ENCODE measurements around the gene RABL6.
A peak's percentile ranks its signal among the peaks of the same experiment; 100 is the strongest.
"Not testable (repeated sequence)": the region's sequence is repeated elsewhere in the genome, so short reads cannot be mapped to it uniquely, and the experiment has no call there.

The RABL6 gene

DNA sequence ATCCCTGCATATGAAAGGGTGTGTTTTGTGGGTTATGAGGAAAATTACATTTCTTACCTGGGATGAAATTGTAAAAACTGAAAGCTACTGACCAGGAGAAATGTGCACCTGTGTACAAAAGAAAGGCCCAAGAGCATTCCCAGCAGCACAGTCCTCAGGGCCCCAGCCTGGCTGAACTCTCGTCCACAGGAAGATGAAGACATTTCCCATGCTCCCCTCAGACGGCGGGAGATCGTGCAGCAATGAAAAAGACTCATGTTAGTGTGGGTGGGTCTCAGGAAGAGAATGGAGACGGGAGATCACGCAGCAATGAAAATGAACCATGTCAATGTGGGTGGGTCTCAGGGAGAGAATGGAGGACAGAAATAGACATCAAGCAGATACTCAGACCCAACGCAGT, 30.8 kb upstream of the RABL6 start:
- no peak for DNase-seq

DNA sequence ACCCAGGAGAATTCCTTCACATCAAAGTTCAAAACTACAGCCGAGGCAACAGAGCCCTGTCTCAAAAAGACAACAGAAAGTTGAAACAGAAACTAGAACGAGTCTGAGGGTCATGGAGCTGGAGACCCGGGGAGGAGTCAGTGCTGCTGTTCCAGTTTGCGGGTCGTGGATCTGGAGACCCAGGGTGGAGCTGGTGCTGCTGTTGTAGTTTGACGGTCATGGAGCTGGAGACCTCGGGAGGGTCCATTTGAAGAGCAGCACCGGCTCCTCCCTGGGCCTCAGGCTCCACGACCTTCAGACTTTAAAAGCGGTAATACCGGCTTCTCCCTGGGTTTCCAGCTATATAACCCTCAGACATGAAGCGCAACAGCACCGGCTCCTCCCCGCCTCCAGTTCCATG, 30.4 kb upstream of the RABL6 start:
- DNase-seq: no peak

DNA sequence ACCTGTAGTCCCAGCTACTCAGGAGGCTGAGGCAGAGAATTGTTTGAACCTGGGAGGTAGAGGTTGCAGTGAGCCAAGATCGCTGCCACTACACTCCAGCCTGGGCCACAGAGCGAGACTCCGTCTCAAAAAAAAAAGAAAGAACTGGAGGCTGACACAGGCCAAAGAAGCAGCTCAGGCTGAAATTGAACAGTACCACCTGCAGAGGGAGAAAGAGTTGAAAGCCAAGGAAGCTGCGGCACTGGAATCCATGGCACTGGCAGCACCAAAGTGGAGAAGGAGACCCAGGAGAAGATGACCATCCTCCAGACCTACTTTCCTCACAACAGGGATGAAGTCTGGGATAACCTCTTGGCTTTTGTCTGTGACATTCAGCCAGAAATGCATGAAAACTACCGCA, 27.9 kb upstream of the RABL6 start:
- DNase-seq: no peak

DNA sequence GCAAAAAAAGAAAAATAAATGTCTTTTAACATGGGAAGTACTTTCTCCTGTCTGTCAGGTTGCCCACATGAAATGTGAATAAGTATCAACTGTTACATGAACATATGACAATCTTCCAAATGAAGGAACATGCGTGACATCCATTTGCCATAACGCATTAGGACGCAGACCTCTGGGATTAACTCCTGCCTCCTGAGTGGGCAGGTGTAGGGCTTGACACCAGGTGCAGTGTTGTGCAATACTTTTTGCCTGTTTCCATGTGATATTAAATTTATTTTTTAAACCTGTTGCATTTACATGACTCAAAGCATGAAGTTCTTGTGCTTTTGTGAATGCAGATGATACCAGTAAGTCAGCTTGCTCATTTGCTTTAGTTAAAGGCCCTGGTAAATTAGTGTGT, 25.3 kb upstream of the RABL6 start:
- DNase-seq: no peak

DNA sequence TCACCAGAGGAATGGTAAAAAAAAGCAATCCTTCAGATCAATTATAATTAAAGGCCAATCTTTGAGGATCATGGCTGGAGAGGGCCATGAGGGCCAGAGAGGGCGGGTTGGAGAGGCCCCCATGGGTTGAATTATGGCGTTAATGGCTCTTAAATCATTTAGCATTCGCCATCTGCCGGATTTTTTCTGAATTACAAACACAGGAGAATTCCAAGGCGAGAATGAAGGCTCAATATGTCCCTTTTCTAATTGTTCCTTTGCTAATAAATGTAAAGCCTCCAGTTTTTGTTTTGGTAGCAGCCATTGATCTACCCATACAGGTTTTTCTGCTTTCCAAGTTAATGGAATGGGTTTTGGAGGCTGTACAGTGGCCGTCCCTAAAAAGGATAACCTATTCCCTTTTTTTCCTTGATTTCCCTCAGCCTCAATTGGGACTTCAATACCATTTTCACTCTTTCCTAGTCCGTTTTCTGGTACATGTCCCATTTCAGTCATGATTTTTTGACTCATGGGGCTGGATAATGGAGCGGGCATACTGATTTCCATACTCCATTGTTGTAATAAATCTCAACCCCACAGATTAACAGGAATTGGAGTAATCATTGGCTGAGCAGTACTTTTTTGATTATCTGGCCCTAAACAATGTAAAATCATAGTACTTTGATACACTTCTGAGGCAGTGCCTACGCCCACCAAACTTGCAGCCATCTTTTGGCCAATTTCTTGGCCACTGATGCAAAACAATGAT, 23.3 kb upstream of the RABL6 start:
- peak; percentile 75 for DNase-seq

DNA sequence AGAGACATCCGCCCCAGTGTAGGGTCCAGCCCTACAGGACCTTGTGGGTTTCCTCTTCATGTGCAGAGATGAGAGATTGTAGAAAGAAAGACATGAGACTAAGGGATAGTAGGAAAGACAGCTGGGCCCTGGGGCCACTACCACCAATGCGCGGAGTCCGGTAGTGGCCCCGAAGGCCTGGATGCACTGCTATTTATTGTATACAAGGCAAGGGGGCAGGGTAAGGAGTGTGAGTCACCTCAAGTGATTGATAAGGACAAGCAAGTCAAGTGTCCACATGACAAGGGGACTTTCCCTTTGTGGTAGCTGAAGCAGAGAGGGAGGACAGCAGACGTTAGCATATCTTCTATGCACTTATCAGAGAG, 22.8 kb upstream of the RABL6 start:
- peak; percentile 91 for DNase-seq

DNA sequence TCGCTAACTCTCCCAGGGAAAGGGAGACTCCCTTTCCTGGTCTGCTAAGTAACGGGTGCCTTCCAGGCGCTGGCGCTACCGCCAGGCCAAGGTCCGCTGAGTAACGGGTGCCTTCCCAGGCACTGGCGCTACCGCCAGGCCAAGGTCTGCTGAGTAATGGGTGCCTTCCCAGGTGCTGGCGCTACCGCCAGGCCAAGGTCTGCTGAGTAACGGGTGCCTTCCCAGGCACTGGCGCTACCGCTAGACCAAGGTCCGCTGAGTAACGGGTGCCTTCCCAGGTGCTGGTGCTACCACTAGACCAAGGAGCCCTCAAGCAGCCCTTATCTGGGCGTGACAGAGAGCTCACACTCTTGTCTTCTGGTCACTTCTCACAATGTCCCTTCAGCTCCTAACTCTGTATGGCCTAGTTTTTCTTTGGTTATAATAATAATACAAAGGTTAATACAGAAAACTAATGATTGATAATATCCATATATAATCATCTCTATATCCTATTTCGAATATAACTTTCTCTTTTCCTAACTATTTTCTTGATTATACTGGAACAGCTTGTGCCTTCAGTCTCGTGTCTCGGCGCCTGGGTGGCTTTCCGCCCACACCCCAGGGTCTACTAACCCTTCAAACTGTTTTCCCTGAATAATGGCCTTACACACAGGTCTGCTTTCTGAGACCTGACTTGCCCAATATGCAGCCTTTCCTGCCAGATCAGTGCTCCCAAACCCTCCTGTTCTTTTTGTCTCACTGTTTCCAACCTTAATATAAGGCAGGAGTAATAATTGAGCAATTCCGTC, 22.0 kb upstream of the RABL6 start:
- peak; percentile 57 for DNase-seq

DNA sequence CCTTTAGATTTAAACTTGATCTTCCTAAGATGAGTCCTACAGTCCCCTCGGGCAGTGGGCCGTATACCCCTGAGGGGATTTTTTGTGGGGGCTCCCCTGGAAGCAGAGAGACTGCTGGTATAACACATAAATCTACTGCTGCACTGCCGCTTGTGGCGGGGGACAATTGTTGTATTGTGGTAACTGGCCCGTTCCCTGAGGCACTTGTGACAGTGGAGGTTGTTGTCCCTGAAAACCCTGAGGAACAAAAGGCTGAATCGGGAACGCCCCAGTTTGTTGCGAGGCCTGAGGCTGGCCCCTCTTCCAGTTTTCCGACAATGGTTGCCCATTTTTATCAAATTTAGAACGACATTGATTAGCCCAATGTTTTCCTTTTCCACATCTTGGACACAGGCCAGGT, 21.3 kb upstream of the RABL6 start:
- no peak for DNase-seq

DNA sequence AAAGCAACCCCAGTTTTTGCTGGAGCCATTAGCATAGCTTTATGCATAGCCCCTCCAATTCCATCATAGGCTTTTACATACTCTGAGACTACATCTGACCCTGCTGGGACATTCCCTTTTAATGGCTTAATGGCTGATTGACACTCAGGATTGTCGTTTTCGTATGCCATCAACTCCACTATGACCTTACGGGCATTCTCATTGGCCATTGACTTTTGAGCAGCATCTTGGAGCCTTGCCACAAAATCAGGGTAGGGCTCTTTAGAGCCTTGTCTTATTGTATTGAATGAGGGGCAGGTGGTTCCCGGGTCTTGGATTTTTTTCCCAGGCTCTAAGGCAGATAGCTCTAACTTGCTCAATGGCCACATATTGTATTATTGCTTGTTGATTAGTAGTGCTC, 20.8 kb upstream of the RABL6 start:
- not testable (repeated sequence) for DNase-seq

DNA sequence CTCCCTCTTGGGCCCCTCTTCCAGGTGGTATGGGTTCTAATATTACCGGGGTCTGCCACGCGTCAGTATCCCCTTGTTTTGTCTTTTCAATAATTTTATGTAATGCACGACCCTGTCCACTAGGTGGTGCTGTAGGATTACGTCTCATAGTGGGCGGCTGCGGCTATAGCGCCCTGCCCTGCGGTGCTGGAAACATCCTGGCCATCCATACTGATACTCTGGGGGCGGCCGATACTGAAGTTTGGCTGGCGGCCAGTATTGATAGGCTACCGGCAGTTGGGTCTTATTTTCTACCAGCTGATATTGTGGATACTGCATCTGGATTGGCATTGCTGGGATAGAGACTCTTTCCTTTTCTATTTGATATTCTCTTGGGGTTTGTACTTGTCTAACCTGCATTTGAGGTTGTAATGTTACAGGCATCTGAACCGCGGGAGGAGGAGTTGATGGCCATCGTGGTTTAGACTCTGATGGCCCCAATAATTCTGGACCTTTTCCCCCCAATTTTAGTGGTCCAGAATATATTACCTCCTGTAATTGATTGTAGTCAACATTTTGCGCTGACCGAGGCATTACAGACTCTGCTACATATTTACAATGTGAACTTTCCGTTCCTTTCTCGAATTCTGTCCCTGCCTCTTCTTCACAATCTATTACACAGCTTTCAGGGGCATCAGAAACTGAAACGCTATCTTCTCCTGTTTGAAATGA, 19.9 kb upstream of the RABL6 start:
- DNase-seq: peak; percentile 92

DNA sequence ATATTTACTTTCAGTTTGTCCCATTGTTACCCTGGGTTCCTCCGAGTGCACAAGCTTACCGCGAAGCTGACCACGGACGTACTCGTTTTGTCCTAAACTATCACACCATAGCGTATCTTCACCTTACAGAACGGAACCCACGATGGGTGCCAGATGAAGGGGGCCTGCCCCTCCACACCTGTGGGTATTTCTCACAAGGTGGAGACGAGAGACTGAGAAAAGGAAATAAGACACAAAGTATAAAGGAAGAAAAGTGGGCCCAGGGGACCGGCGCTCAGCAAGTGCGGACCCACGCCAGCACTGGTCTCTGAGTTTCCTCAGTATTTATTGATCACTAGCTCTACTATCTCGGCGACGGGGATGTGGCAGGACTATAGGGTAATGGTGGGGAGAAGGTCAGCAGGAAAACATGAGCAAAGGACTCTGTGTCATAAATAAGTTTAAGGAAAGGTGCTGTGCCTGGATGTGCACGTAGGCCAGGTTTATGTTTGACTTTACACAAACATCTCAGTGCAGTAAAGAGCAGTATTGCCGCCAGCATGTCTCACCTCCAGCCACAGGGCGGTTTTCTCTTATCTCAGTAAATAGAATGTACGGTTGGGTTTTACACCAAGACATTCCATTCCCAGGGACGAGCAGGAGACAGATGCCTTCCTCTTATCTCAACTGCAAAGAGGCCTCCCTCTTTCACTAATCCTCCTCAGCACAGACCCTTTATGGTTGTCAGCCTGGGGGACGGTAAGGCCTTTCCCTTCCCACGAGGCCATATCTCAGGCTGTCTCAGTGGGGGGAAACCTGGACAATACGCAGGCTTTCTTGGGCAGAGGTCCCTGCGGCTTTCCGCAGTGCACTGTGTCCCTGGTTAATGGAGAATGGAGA, 18.9 kb upstream of the RABL6 start:
- peak; percentile 80 for DNase-seq

DNA sequence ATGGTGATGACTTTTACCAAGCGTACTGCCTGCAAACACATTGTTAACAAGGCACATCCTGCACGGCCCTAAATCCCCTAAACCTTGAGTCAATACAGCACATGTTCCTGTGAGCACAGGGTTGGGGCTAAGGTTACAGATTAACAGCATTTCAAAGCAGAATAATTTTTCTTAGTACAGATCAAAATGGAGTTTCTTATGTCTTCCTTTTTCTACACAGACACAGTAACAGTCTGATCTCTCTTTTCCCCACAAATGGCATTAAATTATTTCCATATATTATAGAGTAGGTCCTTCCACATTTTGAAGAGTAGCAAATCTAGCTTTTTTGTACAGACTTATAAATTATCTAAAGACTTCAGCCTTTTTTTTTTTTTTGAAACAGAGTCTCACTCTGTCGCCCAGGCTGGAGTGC, 18.2 kb upstream of the RABL6 start:
- DNase-seq: peak; percentile 46

DNA sequence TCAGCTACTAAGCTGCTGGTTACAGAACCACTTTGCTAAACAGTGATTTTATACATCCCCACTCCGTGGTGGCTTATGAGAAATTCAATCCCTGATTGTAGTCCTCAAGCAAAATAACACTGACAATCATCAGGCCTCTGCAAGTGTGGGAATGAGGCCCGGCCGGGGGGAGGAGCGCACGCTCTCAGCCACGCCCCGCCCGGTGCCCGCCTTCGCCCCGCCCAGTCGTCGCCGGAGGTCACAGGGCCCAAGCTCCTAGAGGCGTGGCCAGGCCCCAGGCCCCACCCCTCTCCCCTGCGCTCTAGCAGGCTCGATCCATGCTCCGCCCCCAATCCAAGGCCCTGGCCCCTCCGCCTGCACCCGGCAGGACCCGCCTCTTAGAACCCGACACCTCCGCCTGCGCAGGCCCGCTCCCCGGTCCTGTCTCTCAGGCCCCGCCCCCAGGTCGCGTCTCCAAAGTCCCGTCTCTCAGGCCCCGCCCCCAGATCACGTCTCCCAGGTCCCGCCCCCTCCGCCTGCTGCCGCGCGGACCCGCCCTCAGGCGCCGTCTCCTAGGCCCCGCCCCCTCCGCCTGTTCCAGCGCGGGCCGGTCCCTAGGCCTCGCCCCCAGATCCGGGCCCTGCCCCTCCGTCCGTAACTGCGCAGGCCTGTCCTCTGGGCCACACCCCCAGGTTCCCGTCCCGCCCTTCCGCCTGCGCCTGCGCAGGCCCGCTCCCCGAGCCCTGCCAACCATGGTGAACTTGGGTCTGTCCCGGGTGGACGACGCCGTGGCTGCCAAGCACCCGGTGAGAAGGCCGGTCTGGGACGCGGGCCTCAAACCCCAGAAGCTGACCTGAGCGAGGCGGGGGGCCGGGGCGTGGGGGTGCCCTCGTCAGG, 16.9 kb upstream of the RABL6 start, which contains the start of gene TMEM141:
Gene TMEM141 (plus strand): TSS at position 705 of the 876 bp plus-strand sequence. CDS start 27 bp downstream, at position 732.
- peak; percentile 99 for DNase-seq

DNA sequence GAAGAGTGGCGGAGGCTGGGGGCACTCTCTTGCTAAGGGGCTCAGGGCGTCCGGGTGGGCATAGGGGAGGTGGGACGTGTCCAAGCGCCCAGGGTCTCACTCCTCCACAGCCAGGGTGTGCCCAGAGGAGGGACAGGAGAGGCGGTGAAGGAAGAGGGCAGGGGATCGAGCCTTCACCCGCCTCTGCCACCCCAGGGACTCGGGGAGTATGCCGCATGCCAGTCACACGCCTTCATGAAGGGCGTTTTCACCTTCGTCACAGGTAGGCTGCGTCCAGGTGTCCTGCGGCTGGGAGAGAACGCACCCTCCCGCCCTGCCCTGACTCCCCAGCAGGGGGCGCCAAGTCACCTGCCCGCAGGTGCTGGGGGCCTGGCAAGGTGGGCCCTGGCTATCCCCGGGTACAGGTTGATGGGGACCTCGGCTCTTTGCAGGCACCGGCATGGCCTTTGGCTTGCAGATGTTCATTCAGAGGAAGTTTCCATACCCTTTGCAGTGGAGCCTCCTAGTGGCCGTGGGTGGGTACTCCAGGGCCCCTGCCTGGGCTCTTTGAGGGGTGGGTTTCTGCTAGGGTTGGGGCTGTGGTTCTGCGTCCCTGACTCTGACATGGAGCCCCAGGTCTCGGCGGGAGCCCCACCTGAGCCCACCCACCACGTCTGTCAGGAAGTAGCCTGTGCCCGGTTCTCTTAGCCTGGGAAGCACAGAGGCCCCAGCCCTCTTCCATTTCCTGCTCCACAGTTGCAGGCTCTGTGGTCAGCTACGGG, 16.1 kb upstream of the RABL6 start:
- peak; percentile 69 for DNase-seq

DNA sequence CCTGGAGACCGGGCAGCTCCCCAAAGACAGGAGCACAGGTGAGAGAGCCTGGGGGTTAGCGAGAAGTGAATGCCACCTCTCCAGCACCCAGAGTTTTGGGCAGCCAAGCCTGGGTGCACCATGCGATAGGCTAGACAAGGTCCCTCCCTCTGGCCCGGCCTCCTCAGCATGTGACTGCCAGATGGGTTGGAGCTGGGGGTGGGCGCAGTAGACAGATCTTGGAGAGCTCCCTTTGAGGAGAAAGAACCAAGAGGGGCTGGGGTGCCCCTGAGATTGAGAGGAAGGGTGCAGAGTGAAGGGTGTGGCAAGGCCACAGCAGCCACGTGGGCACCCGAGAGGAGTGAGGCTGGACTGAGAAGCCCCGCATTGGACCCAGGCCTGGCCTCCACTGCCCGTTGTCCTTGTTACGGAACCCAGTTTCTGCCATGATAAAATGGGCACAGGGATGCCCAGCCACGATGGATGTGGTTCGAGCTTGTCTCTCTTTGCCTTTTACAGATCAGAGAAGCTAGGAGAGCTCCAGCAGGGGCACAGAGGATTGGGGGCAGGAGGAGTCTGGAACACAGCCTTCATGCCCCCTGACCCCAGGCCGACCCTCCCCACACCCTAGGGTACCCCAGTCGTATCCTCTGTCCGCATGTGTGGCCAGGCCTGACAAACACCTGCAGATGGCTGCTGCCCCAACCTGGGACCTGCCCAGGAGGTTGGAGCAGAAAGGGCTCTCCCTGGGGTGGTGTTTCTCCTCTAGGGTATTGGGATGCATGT, 15.2 kb upstream of the RABL6 start:
- DNase-seq: peak; percentile 66

DNA sequence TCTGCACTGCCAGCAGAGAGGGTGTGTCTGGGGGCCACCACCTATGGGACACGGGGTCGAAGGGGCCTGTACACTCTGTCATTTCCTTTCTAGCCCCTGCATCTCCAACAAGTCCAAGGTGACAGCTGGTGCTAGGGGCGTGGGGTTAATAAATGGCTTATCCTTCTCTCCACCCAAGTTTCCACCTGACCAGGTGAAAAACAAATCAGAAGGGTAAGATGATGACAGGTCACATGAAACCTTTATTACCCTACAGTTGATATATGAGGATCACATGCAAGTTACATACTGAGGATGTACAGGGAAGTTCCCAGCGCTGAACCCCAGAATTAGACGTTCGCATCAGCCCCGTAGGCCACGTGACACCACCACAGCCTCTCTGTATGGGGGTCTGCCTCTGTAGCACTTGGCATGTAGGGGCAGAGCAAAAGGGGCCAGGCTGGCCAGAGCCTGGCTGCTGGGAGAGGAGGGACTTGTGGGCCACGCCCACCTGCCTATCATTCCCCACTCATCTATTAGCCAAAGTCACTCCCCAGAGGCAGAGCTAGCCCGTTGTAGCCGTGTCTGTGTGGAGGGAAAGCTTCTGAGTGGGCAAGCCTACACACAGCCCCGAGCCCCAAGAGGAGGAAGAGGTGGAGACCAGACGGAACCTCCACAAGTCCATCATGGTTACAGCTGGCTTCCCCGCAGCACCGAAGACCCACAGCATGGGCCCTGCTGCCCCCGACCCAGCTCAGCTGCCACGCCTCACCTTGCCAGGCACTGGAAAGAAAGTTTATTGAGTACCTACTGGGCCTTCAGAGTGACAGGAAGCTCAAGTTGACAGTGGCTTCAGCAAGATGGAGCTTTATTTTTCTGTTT, 14.4 kb upstream of the RABL6 start:
- DNase-seq: peak; percentile 81

DNA sequence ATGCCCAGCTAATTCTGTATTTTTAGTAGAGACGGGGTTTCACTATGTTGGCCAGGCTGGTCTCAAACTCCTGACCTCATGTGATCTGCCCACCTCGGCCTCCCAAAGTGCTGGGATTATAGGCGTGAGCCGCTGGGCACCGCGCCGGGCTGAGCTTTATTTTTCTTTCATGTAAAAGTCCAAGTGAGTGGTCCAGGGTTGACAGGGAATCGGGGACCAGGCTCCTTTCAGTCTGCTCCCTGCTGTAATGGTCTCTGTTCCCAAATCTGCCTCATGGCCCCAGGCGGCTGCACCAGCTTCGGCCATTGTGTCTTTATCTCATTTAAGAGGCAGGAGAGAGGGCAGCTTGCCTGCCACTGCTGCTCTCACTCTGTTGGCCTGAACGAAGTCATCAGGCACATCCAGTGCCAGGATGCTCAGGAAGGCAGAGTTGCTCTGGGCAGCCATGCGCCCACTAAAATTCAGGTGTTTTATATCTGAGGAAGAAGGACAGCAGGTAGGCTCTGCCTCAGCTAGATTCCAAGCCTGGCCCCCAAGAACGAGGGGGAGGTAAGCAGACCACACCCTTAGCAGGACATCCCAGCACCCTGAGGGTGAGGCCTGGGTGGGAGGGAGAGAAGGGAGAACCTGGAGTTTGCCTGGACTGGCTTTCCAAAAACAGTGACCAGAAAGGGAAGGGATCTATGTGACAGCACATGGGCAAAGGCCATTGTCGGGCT, 13.3 kb upstream of the RABL6 start:
- DNase-seq: no peak

DNA sequence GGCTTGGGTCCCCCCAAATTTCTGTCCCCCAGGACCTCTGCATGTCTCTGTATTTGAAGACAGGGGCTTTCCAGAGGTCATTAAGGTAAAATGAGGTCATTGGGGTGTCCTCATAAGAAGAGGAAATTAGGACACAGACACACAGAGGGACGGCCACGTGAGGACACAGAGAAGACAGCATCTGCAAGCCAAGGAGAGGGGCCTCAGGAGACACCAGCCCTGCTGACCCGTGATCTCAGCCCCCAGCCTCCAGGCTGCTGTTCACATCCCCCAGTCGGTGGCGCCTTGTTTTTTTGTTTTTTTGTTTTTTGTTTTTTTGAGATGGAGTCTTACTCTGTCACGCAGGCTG, 12.8 kb upstream of the RABL6 start:
- no peak for DNase-seq
